HG03575 (cell line): ENCODE data around the gene SDCCAG8.

Experiments
- ATAC-seq: cut with Tn5 transposase; IDR thresholded peaks from one replicate; pipeline ENCODE4 v1.9.1; 2021; ENCODE audit not compliant: unreplicated experiment, insufficient number of reproducible peaks, low FRiP score; ENCODE audit errors: extremely low read depth

SDCCAG8 gene

GRCh38 chr1:243470502-243470901 is 214.7 kb downstream of the SDCCAG8 start:
- ATAC-seq = no peak

DNA sequence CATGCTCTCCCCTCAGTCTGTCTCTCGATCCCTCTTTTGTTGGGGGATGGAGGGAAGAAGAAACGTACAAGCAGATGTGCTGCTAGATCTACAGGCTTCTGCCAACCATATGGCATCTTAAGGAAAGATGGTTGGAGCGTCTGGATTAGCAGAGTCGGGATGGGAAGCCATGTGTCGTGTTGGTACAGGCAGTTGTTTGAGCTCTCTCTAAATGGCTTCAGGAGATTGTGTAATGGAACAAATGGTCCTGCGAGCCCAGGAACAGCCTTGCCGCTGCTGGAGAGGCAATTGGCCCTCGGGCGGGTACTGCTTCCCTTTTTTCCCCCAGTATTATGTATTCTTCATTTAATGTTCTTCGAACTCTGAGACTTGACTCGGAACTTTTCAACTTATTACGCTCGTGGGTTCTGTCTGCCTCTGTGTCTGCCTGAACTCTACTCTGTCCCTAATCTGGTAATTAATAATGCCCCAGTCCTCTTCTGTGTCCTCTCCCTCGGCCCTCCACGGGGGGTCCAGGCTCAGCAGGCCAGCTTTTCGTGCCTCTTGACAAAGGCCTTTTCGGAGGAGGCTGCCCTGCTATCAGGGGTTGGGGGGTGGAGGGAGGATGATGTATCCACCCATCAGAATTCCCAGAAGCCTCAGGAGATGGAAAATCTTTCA is 215.3 kb downstream of the SDCCAG8 start:
- no peak for ATAC-seq

DNA sequence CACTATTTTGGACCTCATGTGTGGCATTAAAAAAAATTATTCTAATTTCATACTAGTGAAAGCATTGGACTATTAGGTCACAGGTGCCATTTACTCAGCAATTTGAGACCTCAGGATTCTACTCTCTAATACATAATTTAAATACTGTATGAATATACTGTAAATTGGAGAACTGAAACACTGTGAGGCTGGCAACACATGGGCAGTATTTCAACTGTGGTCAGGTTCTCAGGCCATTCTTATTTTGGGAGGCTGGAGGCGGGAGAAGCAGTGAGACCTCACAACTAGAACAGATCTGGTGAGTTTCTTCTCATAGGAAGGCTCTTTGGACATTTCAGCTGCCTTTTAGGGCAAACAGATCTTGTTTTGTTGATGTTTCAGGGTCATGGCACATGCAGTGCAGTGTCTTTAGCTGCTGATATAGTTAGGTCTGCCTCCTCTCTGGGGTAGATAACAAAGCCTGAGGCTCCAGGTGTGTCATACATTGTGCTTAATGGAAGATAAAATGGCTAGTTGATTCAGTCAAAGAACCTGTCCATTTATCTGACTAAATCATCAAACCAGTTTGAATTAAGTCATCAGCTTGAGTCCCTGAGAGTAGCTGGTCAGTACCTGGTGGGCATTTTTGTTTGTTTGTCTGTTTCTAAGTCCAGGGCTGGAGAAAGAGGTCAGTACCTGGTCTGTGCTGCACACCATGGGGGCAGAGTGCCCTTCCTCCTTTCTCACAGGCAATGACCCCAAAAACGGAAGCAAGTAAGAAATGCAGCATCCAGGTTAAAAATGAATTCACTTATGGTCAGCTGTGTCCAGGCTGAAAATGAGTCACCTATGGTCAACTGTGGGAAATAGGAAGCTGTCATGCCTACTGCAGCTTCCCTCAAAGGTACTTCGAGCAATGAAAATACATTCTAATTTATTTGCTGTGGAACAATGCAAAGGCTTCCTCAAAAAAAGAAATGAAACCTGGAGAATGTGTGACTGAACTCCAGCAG is 216.2 kb downstream of the SDCCAG8 start:
- ATAC-seq = peak; percentile 49

- no peak for ATAC-seq
These were observed 217.6 kb downstream of the SDCCAG8 start for GRCh38 chr1:243473227-243474135.

DNA sequence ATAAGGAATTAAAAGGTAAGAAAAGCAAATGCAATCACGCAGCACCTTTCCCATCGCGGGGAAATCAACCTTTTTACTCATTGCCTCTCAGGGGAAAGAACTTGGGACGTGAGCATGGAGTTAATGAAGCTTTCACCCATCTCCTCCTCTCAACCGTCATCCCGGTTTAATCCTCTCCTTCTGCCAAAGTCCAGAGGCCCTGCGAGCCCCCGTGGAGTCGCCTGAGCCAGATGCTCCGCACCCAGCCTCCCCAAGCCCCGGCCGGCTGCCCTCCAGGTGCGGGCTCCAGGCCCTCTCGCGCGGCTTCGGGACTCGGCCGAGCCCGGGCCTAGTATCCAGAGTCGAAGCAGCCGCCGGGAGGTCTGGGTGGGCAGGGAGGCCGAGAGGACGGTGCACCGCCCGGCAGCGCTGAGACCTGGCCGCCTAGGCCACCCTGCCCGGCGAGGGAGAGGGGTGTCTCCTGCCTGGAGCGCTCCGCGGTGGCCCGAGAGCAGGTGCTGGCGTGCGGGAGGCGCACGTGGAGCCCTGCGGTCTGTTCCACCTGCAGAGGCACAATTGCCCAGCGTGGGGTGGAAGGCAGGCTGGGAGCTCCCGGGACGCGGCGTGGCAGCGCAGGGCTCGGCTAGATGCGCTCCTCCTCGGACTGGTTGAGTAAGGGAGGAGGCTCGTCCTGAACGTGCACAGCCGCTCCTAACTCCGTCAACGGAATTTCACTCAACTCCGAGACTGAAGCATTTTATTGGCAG is 218.5 kb downstream of the SDCCAG8 start:
- no peak for ATAC-seq

DNA sequence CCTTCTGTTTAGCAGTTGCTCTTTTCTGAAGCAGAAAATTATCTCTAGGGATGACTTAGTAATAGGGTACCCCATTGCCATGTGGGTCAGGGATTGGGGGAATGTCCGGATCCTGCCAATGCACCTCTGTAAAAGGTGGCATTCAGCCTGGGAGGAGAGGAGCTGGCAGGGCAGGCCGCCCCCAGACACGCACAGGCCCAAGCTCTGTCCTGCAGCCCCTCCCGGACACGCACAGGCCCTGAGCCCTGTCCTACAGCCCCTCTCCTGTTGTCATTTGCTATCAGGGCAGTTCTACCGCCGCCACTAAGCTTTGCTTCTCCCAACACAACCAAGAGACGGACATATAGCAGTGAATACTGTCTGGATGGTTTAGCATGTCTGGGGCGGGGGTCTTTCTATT is 219.1 kb downstream of the SDCCAG8 start:
- no peak for ATAC-seq

DNA sequence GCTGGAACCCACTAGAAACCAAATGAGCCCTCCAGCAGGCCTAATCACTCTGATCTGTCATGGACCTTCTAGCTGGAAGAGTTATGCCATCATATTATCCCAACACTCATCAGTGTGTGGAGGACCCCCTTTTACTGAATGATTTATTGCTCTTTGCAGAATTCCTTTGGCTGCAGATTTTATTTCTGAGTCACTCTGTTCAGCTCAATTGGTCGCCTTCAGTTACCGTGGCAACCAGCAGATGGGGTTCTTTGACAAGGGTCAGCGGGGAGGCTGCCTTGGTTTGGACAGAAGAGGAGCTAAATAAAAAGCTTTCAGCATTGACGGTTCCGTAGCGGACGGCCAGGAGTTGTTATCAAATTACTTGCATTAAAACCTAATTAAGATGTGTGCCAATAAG is 220.1 kb downstream of the SDCCAG8 start:
- ATAC-seq = no peak

DNA sequence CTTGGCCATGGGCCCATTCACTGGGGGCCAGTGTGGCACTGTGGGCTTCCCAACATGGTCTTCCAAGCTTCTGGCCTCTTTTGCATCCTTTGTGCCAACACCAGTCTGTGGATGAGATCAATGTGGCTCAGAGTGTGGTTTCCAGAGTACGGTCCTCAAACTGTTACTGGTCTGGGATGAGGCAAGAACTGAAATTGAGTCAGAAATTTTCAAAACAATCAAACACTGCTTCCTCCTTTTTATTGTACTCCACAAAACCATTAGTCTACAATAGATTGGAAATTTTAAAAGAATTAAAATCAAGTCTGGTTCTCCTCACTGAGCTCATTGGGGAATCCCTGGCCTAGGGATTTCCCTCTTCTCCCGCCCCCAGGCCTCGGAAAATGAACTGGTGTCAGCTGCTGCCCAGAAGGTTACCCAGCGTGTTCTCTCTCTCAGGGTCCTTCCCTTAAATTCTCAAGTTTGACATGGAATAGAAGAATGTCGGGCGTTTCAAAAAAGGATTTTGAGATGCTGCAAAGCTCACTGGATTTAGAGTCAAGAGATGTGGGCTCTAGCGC is 222.0 kb downstream of the SDCCAG8 start:
- ATAC-seq = no peak

GRCh38 chr1:243481101-243481500 is 225.3 kb downstream of the SDCCAG8 start:
- ATAC-seq = no peak

DNA sequence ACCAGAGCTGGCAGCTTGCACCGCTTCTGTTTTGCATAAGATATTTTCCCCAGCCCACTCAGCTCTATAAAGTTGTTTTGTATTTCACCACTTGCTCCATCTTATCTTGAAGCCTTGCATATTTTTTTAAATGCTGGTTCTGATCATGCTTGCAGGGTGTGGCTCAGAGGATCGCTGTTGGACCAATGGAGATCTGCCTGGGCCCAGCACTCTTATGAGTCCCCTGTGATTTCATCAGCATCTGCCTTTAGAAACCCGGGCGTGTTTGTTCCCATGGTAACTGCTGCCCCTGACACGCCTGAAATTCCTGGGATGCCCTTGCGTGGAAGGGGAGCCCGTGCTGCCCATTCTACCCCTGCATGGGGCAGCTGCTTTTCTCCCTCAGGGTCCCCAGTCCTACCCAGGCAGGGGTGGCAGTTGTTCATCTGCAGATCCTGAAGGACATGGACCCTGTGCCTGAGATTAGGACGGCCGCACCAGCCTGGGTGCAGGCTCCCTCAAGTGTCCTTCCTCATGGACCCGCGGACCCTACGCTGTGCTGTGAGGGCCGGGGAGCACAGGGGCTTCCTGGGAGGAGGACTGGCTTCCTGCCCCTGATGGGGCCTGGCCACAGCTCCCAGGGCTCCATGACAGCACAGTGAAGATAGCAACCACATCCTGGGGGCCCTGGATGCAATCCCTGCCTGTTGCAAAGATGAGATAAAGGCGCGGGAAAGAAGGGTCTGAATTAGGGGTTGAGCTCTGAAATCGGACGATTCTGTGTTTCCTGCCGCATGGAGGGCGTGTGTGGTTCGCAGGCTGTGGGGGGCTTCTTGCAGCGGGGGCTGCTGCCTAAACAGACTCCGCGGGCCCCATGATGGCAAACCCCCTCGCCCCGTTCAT is 226.5 kb downstream of the SDCCAG8 start:
- no peak for ATAC-seq

GRCh38 chr1:243483071-243483771 is 227.4 kb downstream of the SDCCAG8 start:
- ATAC-seq = no peak

DNA sequence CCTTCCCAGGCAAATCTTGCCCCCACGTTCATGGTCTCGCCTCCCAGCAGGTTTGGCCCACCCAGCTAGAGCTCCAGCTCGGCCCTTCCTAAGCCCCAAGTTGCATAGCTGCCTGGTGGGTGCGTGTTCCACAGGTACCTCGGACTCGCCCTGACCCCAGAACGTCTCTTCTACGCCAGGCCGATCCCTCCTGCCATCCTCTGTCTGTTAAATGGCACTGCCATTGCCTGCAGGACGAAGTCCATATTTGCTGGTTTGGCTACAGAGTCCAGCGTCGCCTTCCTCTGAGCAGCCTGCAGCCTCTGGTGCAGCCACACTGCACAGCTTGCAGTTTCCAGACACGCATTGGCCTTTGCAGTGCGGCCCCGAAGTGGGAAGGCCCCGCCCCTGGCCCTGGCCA is 228.1 kb downstream of the SDCCAG8 start:
- ATAC-seq = no peak

DNA sequence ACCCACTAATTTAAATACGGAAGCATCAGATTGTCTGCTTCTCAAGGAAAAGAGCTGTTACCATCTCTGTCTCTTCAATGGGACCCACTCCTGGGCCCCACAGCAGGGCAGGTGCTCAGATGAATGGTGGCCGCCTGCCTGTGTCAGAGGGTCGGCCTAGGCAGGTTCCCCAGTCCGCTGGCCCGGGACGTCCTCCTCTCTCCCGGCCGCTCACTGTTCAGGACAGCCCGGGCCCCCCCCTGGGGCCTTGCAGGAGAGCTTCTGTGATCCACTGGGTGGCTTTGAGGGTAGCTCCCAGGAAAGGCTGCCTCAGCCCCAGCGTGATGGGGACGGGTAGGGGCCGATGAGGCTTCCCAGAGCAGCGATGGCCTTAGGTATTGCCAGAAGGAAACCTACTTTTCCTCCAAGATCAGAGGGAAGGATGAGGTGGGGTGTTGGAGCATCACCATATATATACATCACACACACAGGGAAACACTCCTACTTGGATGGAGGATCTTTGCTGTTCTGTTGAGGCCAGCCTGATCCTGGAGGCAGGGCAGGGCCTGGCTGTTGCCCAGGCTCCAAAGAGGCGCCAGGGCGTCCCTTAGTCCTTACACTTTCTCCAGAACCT is 231.3 kb downstream of the SDCCAG8 start:
- ATAC-seq = no peak

GRCh38 chr1:243487649-243488227 is 231.9 kb downstream of the SDCCAG8 start:
- no peak for ATAC-seq

DNA sequence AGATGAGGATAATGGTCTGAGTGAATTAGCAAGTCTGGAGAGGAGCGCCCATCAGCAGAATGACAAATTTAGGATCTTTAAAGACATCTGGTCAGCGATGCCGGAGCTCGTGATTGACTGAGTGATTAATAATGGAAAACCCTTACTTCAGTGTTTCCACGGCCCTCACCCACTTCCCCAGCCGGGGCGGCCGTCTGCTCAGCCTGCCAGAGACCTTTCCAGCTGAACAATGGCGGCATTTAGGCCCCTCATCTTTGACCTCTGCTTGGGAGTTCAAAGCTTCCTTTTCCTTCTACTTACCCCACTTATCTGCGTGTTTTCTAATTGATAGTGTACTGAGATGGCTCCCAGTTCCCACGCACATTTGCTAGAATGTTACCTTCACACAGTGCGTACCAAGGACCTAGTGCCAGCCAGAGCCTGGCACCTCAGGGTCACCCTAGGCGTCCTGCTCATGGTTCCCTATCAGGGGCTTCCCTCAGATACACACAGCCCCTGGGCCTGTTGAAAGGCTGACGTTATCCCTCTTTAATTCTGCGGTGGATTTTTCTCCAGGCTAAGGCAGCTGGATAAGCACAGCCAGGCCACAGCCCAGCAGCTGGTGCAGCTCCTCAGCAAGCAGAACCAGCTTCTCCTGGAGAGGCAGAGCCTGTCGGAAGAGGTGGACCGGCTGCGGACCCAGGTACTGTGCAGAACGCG is 232.8 kb downstream of the SDCCAG8 start:
- no peak for ATAC-seq

DNA sequence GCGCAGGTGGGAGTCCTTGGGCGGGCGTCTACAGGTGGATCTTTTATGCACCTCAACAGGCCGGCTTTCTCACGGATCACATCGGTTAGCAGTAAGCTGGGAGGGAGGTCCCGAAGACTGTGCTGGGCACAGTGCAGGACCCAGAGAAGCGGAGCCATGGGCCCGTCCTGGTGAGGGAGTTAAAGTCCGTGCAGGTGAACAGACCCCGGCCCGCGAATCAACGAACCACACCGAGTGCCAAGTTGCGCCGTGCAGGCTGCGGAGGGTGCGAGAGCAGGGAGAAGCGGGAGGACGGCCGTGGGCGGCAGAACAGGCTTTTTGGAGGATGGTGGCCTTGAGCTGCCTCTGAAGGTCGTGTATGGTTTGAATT is 233.3 kb downstream of the SDCCAG8 start:
- ATAC-seq = no peak
